ENCODE measurements around the gene KRT31.
"Not testable (repeated sequence)": the region's sequence is repeated elsewhere in the genome, so short reads cannot be mapped to it uniquely, and the experiment has no call there.

KRT31 gene

GRCh38 chr17:41383690-41384089, 13.7 kb downstream of the KRT31 start:
- in situ Hi-C loops (cut with MboI; ENCODE audit: low pct_unique_long_range_greater_than_20kb, low sequenced_read_pairs, unreplicated experiment) = no loop called here
- TF ChIP-seq CTCF (IDR thresholded peaks at IDR 0.05; ENCODE audit: extremely low read depth, insufficient read depth, missing control alignments) = no peak
- DNase-seq (ENCODE audit: low spot score) = no peak

- in situ Hi-C loops (cut with MboI; ENCODE audit: low pct_unique_long_range_greater_than_20kb, low sequenced_read_pairs, unreplicated experiment) = no loop called here
- TF ChIP-seq CTCF (IDR thresholded peaks at IDR 0.05; ENCODE audit: extremely low read depth, insufficient read depth, missing control alignments) = no peak
- no peak for DNase-seq (ENCODE audit: low spot score)
Measured at GRCh38 chr17:41382394-41382793, 15.0 kb downstream of the KRT31 start.

GRCh38 chr17:41381943-41382342, 15.5 kb downstream of the KRT31 start, which contains the start of gene KRT34:
Gene KRT34 (minus strand): TSS chr17:41382306. CDS start chr17:41382246, 60 bp downstream.
- DNase-seq (ENCODE audit: low spot score); in situ Hi-C loops (cut with MboI; ENCODE audit: low pct_unique_long_range_greater_than_20kb, low sequenced_read_pairs, unreplicated experiment): not testable (repeated sequence)

- in situ Hi-C loops (cut with MboI; ENCODE audit: low pct_unique_long_range_greater_than_20kb, low sequenced_read_pairs, unreplicated experiment); DNase-seq (ENCODE audit: low spot score): not testable (repeated sequence)
Measured at GRCh38 chr17:41380091-41380490, 17.3 kb downstream of the KRT31 start.

GRCh38 chr17:41377546-41377945, 19.9 kb downstream of the KRT31 start:
- no peak for DNase-seq (ENCODE audit: low spot score)
- in situ Hi-C loops (cut with MboI; ENCODE audit: low pct_unique_long_range_greater_than_20kb, low sequenced_read_pairs, unreplicated experiment) = no loop called here
- no peak for TF ChIP-seq CTCF (IDR thresholded peaks at IDR 0.05; ENCODE audit: extremely low read depth, insufficient read depth, missing control alignments)

GRCh38 chr17:41369713-41370112, 27.7 kb downstream of the KRT31 start, which contains the start of gene KRT33B:
Gene KRT33B (minus strand): TSS chr17:41369813. CDS start chr17:41369750, 63 bp downstream.
- DNase-seq (ENCODE audit: low spot score) = no peak
- no peak for TF ChIP-seq CTCF (IDR thresholded peaks at IDR 0.05; ENCODE audit: extremely low read depth, insufficient read depth, missing control alignments)
- in situ Hi-C loops (cut with MboI; ENCODE audit: low pct_unique_long_range_greater_than_20kb, low sequenced_read_pairs, unreplicated experiment) = no loop called here

- DNase-seq (ENCODE audit: low spot score) = no peak
- TF ChIP-seq CTCF (IDR thresholded peaks at IDR 0.05; ENCODE audit: extremely low read depth, insufficient read depth, missing control alignments) = no peak
- in situ Hi-C loops (cut with MboI; ENCODE audit: low pct_unique_long_range_greater_than_20kb, low sequenced_read_pairs, unreplicated experiment) = no loop called here
Measured at GRCh38 chr17:41369023-41369422, 28.4 kb downstream of the KRT31 start.

- no peak for TF ChIP-seq CTCF (IDR thresholded peaks at IDR 0.05; ENCODE audit: extremely low read depth, insufficient read depth, missing control alignments)
- in situ Hi-C loops (cut with MboI; ENCODE audit: low pct_unique_long_range_greater_than_20kb, low sequenced_read_pairs, unreplicated experiment) = no loop called here
- no peak for DNase-seq (ENCODE audit: low spot score)
Measured at GRCh38 chr17:41367426-41368075, 29.9 kb downstream of the KRT31 start.

Measured in GM13977 (cell line).